Right lobe of liver (tissue), 6 donors: ENCODE results near the gene HIBCH. TPM values are rescaled to one million over a fixed set of nuclear protein-coding genes. Genes with fewer than 3 reads are reported as not detected.
"Not testable (repeated sequence)": the region's sequence is repeated elsewhere in the genome, so short reads cannot be mapped to it uniquely, and the experiment has no call there.

ENCODE experiments used
- ATAC-seq, 4 donors: fragments of 200-7000 bp; cut with Tn5 transposase; one replicate each; pipeline ENCODE4 v1.9.1; 2020; ENCODE audit warnings: mild to moderate bottlenecking in 4 of 4, moderate library complexity in 4 of 4
- DNase-seq, 3 donors: peaks; one replicate each; pipeline ENCODE4 v3.0.0-alpha.2; 2020
- H3K27ac ChIP-seq, 3 donors: fragments of 200-600 bp; one replicate each; pipeline ENCODE4 v1.8.0; 2022
- H3K27me3 ChIP-seq, 2 donors: fragments of 200-600 bp; one replicate each; pipeline ENCODE4 v1.8.0; 2022
- H3K36me3 ChIP-seq, 4 donors: fragments of 200-600 bp; sonication (generic) in 1 of 4; one replicate each; pipeline versions ENCODE4 v1.5.1 to v1.8.0; 2017 to 2022; ENCODE audit warnings: control low read depth in 1 of 4
- H3K4me1 ChIP-seq, 4 donors: fragments of 200-600 bp; sonication (generic) in 1 of 4; one replicate each; pipeline versions ENCODE4 v1.5.1 to v1.8.0; 2017 to 2022; ENCODE audit warnings: control low read depth in 1 of 4
- H3K4me3 ChIP-seq, 3 donors: fragments of 200-600 bp; one replicate each; pipeline ENCODE4 v1.8.0; 2022
- H3K9me3 ChIP-seq, 4 donors: fragments of 200-600 bp; sonication (generic) in 1 of 4; one replicate each; pipeline versions ENCODE4 v1.5.1 to v1.8.0; 2017 to 2022; ENCODE audit warnings: control low read depth in 1 of 4
- POLR2A ChIP-seq: fragments of 450-650 bp; IDR thresholded peaks from one replicate; pipeline ENCODE4 v1.6.1; 2017; ENCODE audit warnings: antibody characterized with exemption, mild to moderate bottlenecking
- WGBS: methylation state at CpG from one replicate; pipeline ENCODE4 v1.1.6; 2018; ENCODE audit warnings: low coverage, low lambda C conversion rate; ENCODE audit not compliant: insufficient coverage; ENCODE audit errors: missing lambda C conversion rate; 5-methylcytosine and 5-hydroxymethylcytosine counted together
- intact Hi-C, 2 donors: fragments of 100-400 bp; cut with DNase I; formaldehyde crosslinking; loops; one replicate each; pipeline versions ENCODE4 v1.11.2 to v1.14.1; 2022
- total RNA-seq, 6 experiments: library from RNA; depleted of rRNA in 2 of 6; stranded (reverse); fragments of >200 nt in 2 of 6; fragmentation: NEBNext Ultra II Directional in 3 of 6; extraction: Animal tissue kit (Norgen Biotek cat#: 25700) in 3 of 6; gene quantifications; one replicate each; pipeline versions ENCODE4 v1.1.0 to v1.2.4, GENCODE V29; 2016 to 2023
- TF ChIP-seq, protein P1 (sequence below), 4 donors: fragments of 200-600 bp in 3 of 4; fragments of 450-650 bp in 1 of 4; IDR thresholded peaks; one replicate each; pipeline versions ENCODE4 v1.5.1 to v1.8.0; 2016 to 2022; ENCODE audit warnings: antibody characterized with exemption in 4 of 4, mild to moderate bottlenecking in 2 of 4
- donor health status: DM: no; HTN: yes; CAD: no.
- donor health status: DM: no; HTN: no; CAD: no.
- donor health status: DM: no; HTN: no; CAD: no.
- donor health status: DM: no; HTN: yes; CAD: no.
- donor health status: DM: no; HTN: yes; CAD: no.

Gene HIBCH
- total RNA-seq, 6 experiments from 2014 or later = 20.1 to 93.6 (median 53.6) TPM

DNA sequence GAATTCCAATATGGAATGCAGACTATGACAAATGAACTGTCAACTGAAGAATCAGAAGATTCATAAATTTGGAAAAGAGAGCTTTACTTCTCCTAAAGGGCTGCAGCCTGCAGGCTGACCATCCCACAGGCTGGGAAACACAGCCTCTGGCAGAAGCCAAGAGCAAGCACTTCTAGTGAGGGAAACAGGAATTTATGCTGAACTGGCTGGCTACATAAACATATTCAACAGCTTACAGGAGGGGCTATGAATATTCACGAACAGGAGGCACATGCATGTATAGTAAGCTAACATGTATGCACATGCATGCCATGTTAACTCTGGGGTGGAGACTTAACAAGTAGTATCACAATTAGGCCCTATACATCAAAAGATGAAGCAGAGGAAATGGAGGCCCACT lies 17.6 kb downstream of the HIBCH start:
- Histone ChIP-seq H3K27me3 (no peaks in the 10 kb centered on the region), H3K4me3 (no peak overlapping the region), H3K36me3 (no peaks in the 10 kb centered on the region), H3K4me1 (peaks cover 0 to 7% (median 0%) of the 10 kb centered on the region in 4 donors), H3K9me3 (no peaks in the 10 kb centered on the region), H3K27ac (no peak overlapping the region)
- intact Hi-C loops = no loop called here
- no peak for ATAC-seq
- TF ChIP-seq POLR2A = no peak
- TF ChIP-seq, protein P1, sequence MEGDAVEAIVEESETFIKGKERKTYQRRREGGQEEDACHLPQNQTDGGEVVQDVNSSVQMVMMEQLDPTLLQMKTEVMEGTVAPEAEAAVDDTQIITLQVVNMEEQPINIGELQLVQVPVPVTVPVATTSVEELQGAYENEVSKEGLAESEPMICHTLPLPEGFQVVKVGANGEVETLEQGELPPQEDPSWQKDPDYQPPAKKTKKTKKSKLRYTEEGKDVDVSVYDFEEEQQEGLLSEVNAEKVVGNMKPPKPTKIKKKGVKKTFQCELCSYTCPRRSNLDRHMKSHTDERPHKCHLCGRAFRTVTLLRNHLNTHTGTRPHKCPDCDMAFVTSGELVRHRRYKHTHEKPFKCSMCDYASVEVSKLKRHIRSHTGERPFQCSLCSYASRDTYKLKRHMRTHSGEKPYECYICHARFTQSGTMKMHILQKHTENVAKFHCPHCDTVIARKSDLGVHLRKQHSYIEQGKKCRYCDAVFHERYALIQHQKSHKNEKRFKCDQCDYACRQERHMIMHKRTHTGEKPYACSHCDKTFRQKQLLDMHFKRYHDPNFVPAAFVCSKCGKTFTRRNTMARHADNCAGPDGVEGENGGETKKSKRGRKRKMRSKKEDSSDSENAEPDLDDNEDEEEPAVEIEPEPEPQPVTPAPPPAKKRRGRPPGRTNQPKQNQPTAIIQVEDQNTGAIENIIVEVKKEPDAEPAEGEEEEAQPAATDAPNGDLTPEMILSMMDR (IDR thresholded peaks at IDR 0.05) = no peak
- no peak for DNase-seq
- 80% methylated on average over 1 of the region's 1 CpG for WGBS

DNA sequence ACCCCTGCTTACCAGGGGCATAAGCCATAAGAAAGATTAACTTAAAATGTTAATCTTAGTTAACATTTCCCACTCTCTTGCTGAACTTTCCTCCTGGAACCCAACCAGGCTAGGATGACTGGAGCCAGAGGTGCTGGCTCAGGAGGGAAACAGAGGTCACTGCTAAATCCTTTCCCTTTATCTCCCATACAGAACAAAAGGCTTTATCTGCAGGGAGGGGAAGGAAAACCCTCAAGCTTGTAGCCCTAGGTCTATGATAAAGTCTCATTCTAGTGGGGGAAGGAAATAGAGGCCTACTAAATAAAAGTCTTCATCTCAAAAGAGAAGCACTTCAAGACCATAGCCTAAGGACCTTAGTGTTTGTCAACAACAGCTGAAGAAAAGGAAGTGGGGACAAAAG lies 18.6 kb downstream of the HIBCH start:
- no peak for TF ChIP-seq POLR2A
- TF ChIP-seq, protein P1 (IDR thresholded peaks at IDR 0.05) = no peak
- DNase-seq (no peak), ATAC-seq (peak; percentile 63 to 92 (median 82))
- no peak overlapping the region for H3K27ac ChIP-seq
- H3K27me3 ChIP-seq = no peaks in the 10 kb centered on the region
- intact Hi-C loops = no loop called here
- peaks cover 0 to 7% (median 0%) of the 10 kb centered on the region in 4 donors for H3K4me1 ChIP-seq
- H3K36me3 ChIP-seq = peaks cover 0 to 5% (median 2%) of the 10 kb centered on the region in 4 donors
- H3K4me3 ChIP-seq = no peak overlapping the region
- no peaks in the 10 kb centered on the region for H3K9me3 ChIP-seq

DNA sequence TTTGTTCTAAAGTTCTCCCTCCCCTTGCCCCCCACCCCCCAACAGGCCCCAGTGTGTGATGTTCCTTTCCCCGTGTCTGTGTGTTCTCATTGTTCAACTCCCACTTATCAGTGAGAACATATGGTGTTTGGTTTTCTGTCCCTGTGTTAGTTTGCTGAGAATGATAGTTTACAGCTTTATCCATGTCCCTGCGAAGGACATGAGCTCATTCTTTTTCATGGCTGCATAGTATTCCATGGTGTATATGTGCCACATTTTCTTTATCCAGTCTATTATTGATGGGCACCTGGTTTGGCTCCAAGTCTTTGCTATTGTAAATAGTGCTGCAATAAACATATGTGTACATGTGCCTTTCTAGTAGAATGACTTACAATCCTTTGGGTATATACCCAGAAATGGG lies 21.7 kb downstream of the HIBCH start:
- H3K9me3 ChIP-seq, H3K4me1 ChIP-seq, H3K27me3 ChIP-seq, intact Hi-C loops, DNase-seq, H3K4me3 ChIP-seq, ATAC-seq, H3K27ac ChIP-seq: not testable (repeated sequence)
- peaks cover 0 to 15% (median 6%) of the 10 kb centered on the region in 4 donors for H3K36me3 ChIP-seq
- 84% methylated on average over 2 of the region's 2 CpGs for whole genome bisulfite sequencing

DNA sequence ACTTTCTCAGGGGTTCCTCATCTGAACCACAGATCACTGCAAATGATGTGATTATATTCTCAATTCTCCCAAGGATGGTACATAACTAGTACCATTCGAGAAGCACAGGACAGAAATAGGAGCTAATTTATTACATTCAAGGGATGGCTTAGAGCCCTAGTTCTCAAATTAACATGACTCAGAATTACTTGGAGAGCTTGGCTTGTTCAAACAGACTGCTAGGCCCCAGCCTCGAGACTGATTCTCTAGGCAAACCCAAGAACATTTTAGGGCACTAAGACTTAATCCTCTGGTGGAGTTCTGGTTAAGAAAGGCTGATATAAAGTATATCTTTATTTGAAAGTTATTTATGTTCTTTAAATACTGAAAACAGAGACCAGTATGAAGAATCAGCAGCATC lies 35.8 kb downstream of the HIBCH start:
- Histone ChIP-seq H3K9me3 (no peaks in the 10 kb centered on the region), H3K4me1 (no peaks in the 10 kb centered on the region), H3K27ac (no peak overlapping the region), H3K4me3 (no peak overlapping the region), H3K36me3 (peaks cover 0 to 35% (median 9%) of the 10 kb centered on the region in 4 donors), H3K27me3 (no peaks in the 10 kb centered on the region)
- whole genome bisulfite sequencing = 91% methylated on average over 2 of the region's 2 CpGs
- DNase-seq (no peak), ATAC-seq (no peak)
- no peak for TF ChIP-seq POLR2A
- TF ChIP-seq, protein P1 (IDR thresholded peaks at IDR 0.05) = no peak
- intact Hi-C loops = no loop called here

DNA sequence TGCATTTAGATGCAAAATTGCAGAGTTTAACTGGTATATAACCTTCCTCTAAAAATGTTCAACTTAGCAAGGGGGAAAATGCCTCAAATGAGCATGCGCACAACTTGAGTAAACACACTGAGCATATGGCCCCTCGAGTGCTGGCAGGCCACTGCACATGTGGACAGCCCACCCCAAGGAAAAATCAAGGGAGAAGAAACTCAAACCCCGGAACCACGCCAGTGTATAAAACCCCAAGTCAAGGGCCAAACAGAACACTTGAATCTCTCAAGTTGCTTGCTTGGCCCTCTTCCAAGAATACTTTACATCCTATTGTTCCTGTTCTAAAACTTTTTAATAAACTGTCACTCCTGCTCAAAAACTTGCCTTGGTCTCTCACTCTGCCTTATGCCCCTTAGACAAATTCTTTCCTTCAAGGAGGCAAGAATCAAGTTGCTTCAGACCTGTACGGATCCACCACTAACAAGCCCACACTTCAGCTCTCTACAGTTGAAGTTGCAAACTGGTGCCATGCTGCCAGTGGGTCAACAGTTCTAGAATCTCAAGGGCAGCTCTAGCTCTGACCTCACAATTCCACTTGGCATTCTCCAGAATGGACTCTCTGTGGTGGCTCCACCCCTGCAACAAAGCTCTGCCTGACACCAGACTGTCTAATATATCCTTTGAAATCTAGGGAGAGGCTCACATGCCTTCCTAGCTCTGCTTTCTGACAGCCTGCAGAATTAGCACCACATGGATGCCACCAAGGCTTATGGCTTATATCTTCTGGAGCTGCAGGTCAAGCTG lies 38.9 kb downstream of the HIBCH start:
- TF ChIP-seq, protein P1 (IDR thresholded peaks at IDR 0.05) = no peak
- TF ChIP-seq POLR2A = no peak
- WGBS = 88% methylated on average over 4 of the region's 5 CpGs
- DNase-seq (no peak), ATAC-seq (no peak)
- intact Hi-C loops = no loop called here
- Histone ChIP-seq H3K27ac (no peak overlapping the region), H3K4me3 (no peak overlapping the region), H3K36me3 (peaks cover 0 to 20% (median 4%) of the 10 kb centered on the region in 4 donors), H3K4me1 (no peaks in the 10 kb centered on the region), H3K27me3 (no peaks in the 10 kb centered on the region), H3K9me3 (no peaks in the 10 kb centered on the region)

DNA sequence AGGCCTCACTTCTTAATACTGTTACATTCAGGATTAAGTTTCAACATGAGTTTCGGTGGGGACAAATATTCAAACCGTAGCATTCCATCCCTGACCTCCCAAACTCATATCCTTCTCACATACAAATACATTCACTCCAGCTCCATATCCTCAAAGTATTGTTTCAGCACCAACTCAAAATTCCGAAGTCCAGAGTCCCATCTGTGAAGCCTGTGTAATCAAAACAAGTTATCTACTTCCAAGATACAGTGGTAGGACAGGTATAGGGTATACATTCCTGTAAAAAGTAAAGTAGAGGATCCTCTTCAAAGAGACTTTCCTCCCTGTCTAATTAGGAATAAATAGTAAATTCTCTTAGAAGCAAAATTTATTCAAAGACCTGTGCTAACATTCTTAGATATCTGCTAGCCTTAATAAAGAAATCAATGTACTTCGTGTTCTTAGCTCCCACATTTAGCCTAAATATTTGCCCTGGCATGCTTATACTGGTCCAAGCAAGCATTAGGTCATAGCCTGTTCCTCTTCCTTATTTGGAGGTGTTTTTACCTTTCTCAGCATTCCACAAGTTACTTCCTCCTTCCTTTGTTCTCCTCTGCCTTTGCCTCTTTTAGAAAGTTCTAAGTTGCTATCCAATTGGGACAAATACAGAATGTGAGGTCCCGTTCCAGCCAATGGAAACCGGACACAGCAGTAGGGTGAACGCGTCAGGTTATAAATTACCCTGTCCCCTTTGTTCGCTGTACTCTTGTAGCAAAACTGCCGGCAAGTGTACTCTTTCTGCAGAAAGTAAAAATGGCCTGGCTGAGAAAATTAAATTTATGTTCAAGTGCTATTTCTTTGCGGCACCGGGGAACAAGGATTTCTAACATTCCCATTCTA lies 40.1 kb downstream of the HIBCH start:
- 84% methylated on average over 12 of the region's 12 CpGs for WGBS
- H3K36me3 ChIP-seq = peaks cover 0 to 12% (median 6%) of the 10 kb centered on the region in 4 donors
- intact Hi-C loops, H3K27me3 ChIP-seq, H3K27ac ChIP-seq, DNase-seq, H3K9me3 ChIP-seq, ATAC-seq, H3K4me1 ChIP-seq, H3K4me3 ChIP-seq: not testable (repeated sequence)
